HepG2 (cell line): ENCODE measurements around the gene ATPAF2. TPM values are rescaled to one million over a fixed set of nuclear protein-coding genes. Genes with fewer than 3 reads are reported as not detected.

Experiments
- ELF1 ChIP-seq: sonication (generic); formaldehyde crosslinking; IDR thresholded peaks from 2 replicates; pipeline ENCODE4 v1.4.0; 2020; ENCODE audit warnings: missing genetic modification reagents
- ERF ChIP-seq: IDR thresholded peaks from 2 replicates; pipeline ENCODE4 v1.6.1; 2018; ENCODE audit warnings: missing biosample characterization, missing genetic modification reagents
- FOXO4 ChIP-seq: sonication (generic); formaldehyde crosslinking; conservative IDR thresholded peaks from 2 replicates; pipeline ENCODE4 v1.8.1; 2023; ENCODE audit warnings: missing genetic modification reagents
- GLI4 ChIP-seq: sonication (generic); formaldehyde crosslinking; IDR thresholded peaks from 2 replicates; pipeline ENCODE4 v1.5.1; 2020; ENCODE audit warnings: missing genetic modification reagents, mild to moderate bottlenecking, moderate library complexity, borderline replicate concordance
- HMGXB3 ChIP-seq: sonication (generic); formaldehyde crosslinking; IDR thresholded peaks from 2 replicates; pipeline ENCODE4 v1.4.0; 2020; ENCODE audit warnings: missing genetic modification reagents, borderline replicate concordance
- JDP2 ChIP-seq: sonication (generic); formaldehyde crosslinking; IDR thresholded peaks from 2 replicates; pipeline ENCODE4 v1.8.1; 2022; ENCODE audit warnings: missing genetic modification reagents, borderline replicate concordance
- KLF6 ChIP-seq: IDR thresholded peaks from 2 replicates; pipeline ENCODE4 v1.8.0; 2016; ENCODE audit warnings: missing biosample characterization, missing genetic modification reagents
- LCORL ChIP-seq, 2 experiments: fragments of 450-650 bp in 1 of 2; sonication (generic) in 1 of 2; formaldehyde crosslinking in 1 of 2; IDR thresholded peaks; 2 replicates each; pipeline versions ENCODE4 v1.5.0 to v1.6.1; 2017 to 2020; ENCODE audit warnings: antibody characterized with exemption in 1 of 2, missing genetic modification reagents in 1 of 2
- MAZ ChIP-seq, 2 experiments: sonication (generic) in 1 of 2; formaldehyde crosslinking in 1 of 2; IDR thresholded peaks; 2 replicates each; pipeline versions ENCODE4 v1.5.0 to v1.6.1; 2012 to 2020; ENCODE audit warnings: low read depth in 2 of 2, mild to moderate bottlenecking in 2 of 2, borderline replicate concordance in 1 of 2, improper control_type of control experiment in 1 of 2, low read length in 1 of 2, missing genetic modification reagents in 1 of 2, moderate library complexity in 1 of 2
- MXD4 ChIP-seq: IDR thresholded peaks from 2 replicates; pipeline ENCODE4 v1.6.1; 2016; ENCODE audit warnings: mild to moderate bottlenecking, missing biosample characterization, missing genetic modification reagents
- PHF21A ChIP-seq: sonication (generic); formaldehyde crosslinking; IDR thresholded peaks from 2 replicates; pipeline ENCODE4 v1.5.0; 2020; ENCODE audit warnings: mild to moderate bottlenecking, missing genetic modification reagents
- ZNF703 ChIP-seq: sonication (generic); formaldehyde crosslinking; IDR thresholded peaks from 2 replicates; pipeline ENCODE4 v1.5.1; 2020; ENCODE audit warnings: missing genetic modification reagents, mild to moderate bottlenecking, moderate library complexity, borderline replicate concordance
- ZNF780A ChIP-seq: sonication (generic); formaldehyde crosslinking; IDR thresholded peaks from 2 replicates; pipeline ENCODE4 v1.8.0; 2022; ENCODE audit warnings: mild to moderate bottlenecking, missing genetic modification reagents, moderate library complexity
- polyA plus RNA-seq, 8 experiments: library from polyadenylated mRNA; depleted of rRNA in 3 of 8; stranded (reverse) in 7 of 8; unstranded in 1 of 8; fragments of >200 nt; fragmentation: Illumina TruSeq in 4 of 8; extraction: Trizol in 4 of 8; gene quantifications; 2 replicates each; pipeline versions ENCODE4 v1.2.1 to v1.2.3, GENCODE V29; 2011 to 2016; ENCODE audit warnings: low read depth in 4 of 8, missing spikeins in 1 of 8, mixed read lengths in 1 of 8; ENCODE audit not compliant: insufficient read depth in 1 of 8
- total RNA-seq, 5 experiments: library from RNA; depleted of rRNA; stranded (reverse); fragments of >200 nt; fragmentation: Illumina TruSeq; extraction: Trizol; gene quantifications; 2 replicates each; pipeline ENCODE4 v1.2.3, GENCODE V29; 2016; ENCODE audit warnings: low read depth in 1 of 5
- TF ChIP-seq, protein P1 (sequence below): sonication (generic); formaldehyde crosslinking; IDR thresholded peaks from 2 replicates; pipeline ENCODE4 v1.9.0; 2022; ENCODE audit warnings: low read depth, missing genetic modification reagents
- TF ChIP-seq, protein P2 (sequence below): IDR thresholded peaks from 2 replicates; pipeline ENCODE4 v1.6.1; 2016; ENCODE audit warnings: low read depth, missing genetic modification reagents, missing compliant biosample characterization

Gene ATPAF2
- total and polyA plus RNA-seq, 2 of the 13 experiments (the other 11 are each of a cell fraction or from before 2014, with no cell fraction given), result 15.0 to 16.5 TPM

DNA sequence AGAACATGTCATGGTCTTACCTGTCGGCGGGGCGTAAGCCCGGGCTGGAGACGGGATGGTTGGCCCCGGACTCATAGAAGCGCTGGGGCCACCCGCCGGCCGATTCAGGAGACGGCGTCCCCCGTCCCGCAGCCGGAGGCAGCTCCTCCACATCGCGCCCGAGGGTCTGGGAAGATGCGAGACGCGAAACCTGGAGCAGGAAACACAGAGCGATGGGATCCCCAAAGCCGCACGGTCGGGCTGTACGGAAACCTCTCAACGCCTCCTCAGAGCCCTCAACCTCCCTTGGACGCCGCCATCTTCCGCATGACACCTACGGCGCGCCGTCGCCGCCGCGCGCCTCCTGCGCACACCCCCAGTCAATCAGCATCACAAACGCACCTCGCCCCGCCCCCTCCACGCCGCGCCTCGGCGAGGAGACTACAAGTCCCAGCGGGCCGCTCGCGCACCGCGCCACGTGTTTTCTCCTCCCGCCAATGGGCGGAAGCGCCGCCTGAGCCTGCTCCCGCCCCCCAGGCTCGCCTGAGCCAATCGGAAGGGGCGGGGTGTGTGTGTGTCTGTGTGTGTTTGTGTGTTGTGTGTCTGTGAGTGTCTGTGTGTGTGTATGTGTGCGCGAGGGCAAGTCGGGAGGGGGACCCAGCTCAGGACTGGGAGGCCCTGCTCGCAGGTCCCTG is at the start of gene ATPAF2, which contains the start of gene GID4 (continued):
- TF ChIP-seq, protein P1, sequence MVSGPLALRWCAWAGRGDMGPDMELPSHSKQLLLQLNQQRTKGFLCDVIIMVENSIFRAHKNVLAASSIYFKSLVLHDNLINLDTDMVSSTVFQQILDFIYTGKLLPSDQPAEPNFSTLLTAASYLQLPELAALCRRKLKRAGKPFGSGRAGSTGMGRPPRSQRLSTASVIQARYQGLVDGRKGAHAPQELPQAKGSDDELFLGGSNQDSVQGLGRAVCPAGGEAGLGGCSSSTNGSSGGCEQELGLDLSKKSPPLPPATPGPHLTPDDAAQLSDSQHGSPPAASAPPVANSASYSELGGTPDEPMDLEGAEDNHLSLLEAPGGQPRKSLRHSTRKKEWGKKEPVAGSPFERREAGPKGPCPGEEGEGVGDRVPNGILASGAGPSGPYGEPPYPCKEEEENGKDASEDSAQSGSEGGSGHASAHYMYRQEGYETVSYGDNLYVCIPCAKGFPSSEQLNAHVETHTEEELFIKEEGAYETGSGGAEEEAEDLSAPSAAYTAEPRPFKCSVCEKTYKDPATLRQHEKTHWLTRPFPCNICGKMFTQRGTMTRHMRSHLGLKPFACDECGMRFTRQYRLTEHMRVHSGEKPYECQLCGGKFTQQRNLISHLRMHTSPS (CRISPR knock-in tag), result no peak
- peak; percentile 88 for TF ChIP-seq MXD4
- TF ChIP-seq GLI4 (CRISPR knock-in tag), result no peak
- no peak for TF ChIP-seq JDP2 (CRISPR knock-in tag)
- TF ChIP-seq LCORL (IDR thresholded peaks at IDR 0.05), result no peak
- 0 out of 2 replicates have a peak, but pooled peaks have one; percentile 67 for TF ChIP-seq LCORL (CRISPR knock-in tag; IDR thresholded peaks at IDR 0.05)
- TF ChIP-seq ZNF780A, result 0 out of 2 replicates have a peak, but pooled peaks have one; percentile 50
- no peak for TF ChIP-seq PHF21A (CRISPR knock-in tag)
- TF ChIP-seq FOXO4 (CRISPR knock-in tag), result no peak
- TF ChIP-seq MAZ (IDR thresholded peaks at IDR 0.05; ENCODE audit: borderline replicate concordance, low read depth, low read length), result peak; percentile 81
- TF ChIP-seq MAZ (CRISPR knock-in tag; IDR thresholded peaks at IDR 0.05; ENCODE audit: low read depth), result peak; percentile 84
- no peak for TF ChIP-seq ERF
- TF ChIP-seq KLF6 (CRISPR knock-in tag), result 0 out of 2 replicates have a peak, but pooled peaks have one; percentile 32
- no peak for TF ChIP-seq ZNF703 (CRISPR knock-in tag)
- TF ChIP-seq ELF1 (CRISPR knock-in tag), result peak; percentile 78
- TF ChIP-seq HMGXB3 (CRISPR knock-in tag), result no peak
- TF ChIP-seq, protein P2, sequence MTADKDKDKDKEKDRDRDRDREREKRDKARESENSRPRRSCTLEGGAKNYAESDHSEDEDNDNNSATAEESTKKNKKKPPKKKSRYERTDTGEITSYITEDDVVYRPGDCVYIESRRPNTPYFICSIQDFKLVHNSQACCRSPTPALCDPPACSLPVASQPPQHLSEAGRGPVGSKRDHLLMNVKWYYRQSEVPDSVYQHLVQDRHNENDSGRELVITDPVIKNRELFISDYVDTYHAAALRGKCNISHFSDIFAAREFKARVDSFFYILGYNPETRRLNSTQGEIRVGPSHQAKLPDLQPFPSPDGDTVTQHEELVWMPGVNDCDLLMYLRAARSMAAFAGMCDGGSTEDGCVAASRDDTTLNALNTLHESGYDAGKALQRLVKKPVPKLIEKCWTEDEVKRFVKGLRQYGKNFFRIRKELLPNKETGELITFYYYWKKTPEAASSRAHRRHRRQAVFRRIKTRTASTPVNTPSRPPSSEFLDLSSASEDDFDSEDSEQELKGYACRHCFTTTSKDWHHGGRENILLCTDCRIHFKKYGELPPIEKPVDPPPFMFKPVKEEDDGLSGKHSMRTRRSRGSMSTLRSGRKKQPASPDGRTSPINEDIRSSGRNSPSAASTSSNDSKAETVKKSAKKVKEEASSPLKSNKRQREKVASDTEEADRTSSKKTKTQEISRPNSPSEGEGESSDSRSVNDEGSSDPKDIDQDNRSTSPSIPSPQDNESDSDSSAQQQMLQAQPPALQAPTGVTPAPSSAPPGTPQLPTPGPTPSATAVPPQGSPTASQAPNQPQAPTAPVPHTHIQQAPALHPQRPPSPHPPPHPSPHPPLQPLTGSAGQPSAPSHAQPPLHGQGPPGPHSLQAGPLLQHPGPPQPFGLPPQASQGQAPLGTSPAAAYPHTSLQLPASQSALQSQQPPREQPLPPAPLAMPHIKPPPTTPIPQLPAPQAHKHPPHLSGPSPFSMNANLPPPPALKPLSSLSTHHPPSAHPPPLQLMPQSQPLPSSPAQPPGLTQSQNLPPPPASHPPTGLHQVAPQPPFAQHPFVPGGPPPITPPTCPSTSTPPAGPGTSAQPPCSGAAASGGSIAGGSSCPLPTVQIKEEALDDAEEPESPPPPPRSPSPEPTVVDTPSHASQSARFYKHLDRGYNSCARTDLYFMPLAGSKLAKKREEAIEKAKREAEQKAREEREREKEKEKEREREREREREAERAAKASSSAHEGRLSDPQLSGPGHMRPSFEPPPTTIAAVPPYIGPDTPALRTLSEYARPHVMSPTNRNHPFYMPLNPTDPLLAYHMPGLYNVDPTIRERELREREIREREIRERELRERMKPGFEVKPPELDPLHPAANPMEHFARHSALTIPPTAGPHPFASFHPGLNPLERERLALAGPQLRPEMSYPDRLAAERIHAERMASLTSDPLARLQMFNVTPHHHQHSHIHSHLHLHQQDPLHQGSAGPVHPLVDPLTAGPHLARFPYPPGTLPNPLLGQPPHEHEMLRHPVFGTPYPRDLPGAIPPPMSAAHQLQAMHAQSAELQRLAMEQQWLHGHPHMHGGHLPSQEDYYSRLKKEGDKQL (CRISPR knock-in tag), result no peak
